SIG-M5 (cell line): ENCODE results near the gene CHERP.
"Not testable (repeated sequence)": the region's sequence is repeated elsewhere in the genome, so short reads cannot be mapped to it uniquely, and the experiment has no call there.

Experiments
- DNase-seq: peaks from one replicate; lab custom pipeline; 2025; lab: John Stamatoyannopoulos, UW

Gene CHERP

DNA sequence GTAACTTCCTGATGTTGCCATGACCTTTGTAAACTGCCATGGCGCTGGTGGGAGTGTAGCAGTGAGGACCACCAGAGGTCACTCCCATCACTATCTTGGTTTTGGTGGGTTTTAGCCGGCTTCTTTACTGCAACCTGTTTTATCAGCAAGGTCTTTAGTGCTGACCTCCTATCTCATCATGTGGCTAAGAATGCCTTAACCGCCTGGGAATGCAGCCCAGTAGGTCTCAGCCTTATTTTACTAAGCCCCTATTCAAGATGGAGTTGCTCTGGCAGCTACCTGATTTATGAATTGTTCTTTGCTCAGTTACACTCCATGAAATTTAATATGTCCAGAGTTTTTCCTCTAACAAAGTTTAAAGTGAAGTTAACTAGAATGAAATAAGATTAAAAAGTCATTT is 65.8 kb downstream of the CHERP start:
- DNase-seq, result no peak

DNA sequence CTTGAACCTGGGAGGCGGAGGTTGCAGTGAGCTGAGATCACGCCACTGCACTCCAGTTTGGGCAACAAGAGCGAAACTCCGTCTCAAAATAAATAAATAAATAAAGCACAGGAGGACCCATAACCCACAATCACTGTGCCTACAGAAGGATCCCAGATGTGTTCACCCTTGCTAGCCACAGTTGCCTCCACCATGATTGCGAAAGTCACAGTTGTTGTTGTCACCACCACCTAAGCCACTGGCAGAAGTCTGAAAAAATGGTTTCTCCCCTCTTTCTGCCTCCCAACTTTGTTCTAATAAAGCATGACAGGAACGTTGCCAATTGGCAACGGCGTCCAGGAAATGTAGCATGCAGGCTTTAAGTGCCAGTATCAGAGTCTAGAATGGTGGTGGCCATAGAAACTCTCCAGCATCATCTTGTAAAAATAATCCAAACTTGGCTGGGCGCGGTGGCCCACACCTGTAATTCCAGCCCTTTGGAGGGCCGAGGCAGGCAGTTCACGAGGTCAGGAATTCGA is 68.3 kb downstream of the CHERP start:
- DNase-seq, result no peak

DNA sequence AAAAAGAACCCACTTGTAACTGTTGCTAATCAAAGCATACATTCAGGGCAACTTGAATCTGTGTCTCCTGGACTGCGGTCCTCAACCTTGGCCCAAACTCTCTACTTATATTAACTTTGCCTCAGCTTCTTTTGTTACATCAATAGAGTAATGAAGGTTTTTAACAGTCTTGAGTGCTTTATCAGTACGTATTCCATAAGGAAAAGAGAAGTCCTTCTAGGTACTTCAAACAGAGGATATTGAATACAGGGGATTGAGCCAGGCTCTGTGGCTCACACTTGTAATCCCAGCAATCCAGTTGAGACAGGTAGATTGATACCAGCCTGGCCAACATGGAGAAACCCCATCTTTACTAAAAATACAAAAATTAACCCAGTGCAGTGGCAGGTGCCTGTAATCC is 69.2 kb downstream of the CHERP start:
- DNase-seq, result no peak

- DNase-seq, result not testable (repeated sequence)
These were observed 69.7 kb downstream of the CHERP start for GRCh38 chr19:16472559-16472899.

GRCh38 chr19:16470911-16471811 is 71.1 kb downstream of the CHERP start:
- no peak for DNase-seq

- no peak for DNase-seq
These were observed 71.7 kb downstream of the CHERP start for GRCh38 chr19:16470541-16470910.
